Activated T-cell treated with anti-CD3 and anti-CD28 coated beads, Interleukin-2, amount 50 U/mL, for 4 hours (primary cell): ENCODE results near the gene MRPL1. TPM values are rescaled to one million over a fixed set of nuclear protein-coding genes. Genes with fewer than 3 reads are reported as not detected.
A peak's percentile ranks its signal among the peaks of the same experiment; 100 is the strongest.
"Not testable (repeated sequence)": the region's sequence is repeated elsewhere in the genome, so short reads cannot be mapped to it uniquely, and the experiment has no call there.

Source experiments
- ATAC-seq, 2 donors: fragments of 200-7000 bp; cut with Tn5 transposase; one replicate each; pipeline ENCODE4 v1.10.0; 2021
- DNase-seq: peaks from one replicate; pipeline ENCODE4 v3.0.0-alpha.2; 2020
- H3K27me3 Mint-ChIP-seq: one replicate; pipeline ENCODE4 v1.8.0; 2021; ENCODE audit warnings: low read depth, mixed read lengths
- H3K36me3 Mint-ChIP-seq: one replicate; pipeline ENCODE4 v1.8.0; 2022; ENCODE audit warnings: mixed read lengths; ENCODE audit not compliant: insufficient read depth
- H3K4me1 Mint-ChIP-seq: one replicate; pipeline ENCODE4 v1.8.0; 2021; ENCODE audit warnings: low read depth, mixed read lengths
- H3K4me3 Mint-ChIP-seq: one replicate; pipeline ENCODE4 v1.8.0; 2021; ENCODE audit warnings: mild to moderate bottlenecking, moderate library complexity, mixed read lengths
- H3K9me3 Mint-ChIP-seq: one replicate; pipeline ENCODE4 v1.8.0; 2021; ENCODE audit warnings: mixed read lengths
- total RNA-seq, 3 donors: library from RNA; stranded (reverse); gene quantifications; one replicate each; pipeline ENCODE4 v1.2.1, GENCODE V29; 2021

MRPL1 gene
- total RNA-seq, 3 donors from 2014 or later: 90.1 to 111 (median 98.0) TPM

DNA sequence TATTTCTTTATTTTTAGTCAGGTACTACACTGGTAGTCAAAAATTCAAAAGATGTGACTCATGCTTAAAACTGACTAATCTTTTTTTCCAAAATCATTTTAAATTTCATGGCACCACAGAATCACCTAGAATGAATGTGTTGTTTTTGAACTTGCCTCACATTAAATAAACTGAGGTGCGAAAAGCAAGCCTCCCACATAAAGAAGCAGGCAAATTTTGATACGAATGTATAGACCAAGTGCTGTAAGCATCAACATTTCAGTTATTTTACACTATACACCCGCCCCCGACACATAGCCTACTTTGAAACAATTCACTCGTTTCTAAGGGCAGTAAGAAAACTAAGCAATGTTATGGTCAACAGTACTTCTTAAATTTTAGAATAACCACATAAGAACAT lies 94.3 kb downstream of the MRPL1 start:
- Mint-ChIP-seq H3K36me3 (peaks cover 14% of the 10 kb centered on the region), H3K4me1 (peaks cover 5% of the 10 kb centered on the region), H3K4me3 (no peak overlapping the region), H3K9me3 (no peaks in the 10 kb centered on the region), H3K27me3 (no peaks in the 10 kb centered on the region)
- ATAC-seq (peak in 1 of 2 donors; percentile 48), DNase-seq (no peak)

DNA sequence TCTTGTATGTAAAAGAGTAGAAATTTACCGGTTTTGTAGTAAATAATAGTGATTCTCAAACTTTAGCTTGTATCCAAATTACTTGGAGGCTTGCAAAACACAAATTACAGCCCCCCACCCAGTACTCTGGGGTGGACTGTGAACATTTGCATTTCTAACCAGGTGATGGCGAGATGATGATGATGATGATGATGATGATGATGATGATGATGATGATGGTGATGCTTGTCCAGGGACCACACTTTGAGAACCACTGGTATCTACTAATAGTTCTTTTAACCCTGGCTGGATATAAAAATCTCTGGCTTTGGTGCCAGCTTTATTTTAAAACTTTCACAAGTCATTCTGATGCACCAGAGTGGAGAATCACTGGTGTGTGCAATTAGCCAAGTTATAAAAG lies 96.3 kb downstream of the MRPL1 start:
- H3K36me3 Mint-ChIP-seq: peaks cover 5% of the 10 kb centered on the region
- DNase-seq: no peak
- ATAC-seq: no peak
- no peaks in the 10 kb centered on the region for H3K27me3 Mint-ChIP-seq
- peaks cover 2% of the 10 kb centered on the region for H3K4me1 Mint-ChIP-seq
- H3K4me3 Mint-ChIP-seq: no peak overlapping the region
- H3K9me3 Mint-ChIP-seq: no peaks in the 10 kb centered on the region

DNA sequence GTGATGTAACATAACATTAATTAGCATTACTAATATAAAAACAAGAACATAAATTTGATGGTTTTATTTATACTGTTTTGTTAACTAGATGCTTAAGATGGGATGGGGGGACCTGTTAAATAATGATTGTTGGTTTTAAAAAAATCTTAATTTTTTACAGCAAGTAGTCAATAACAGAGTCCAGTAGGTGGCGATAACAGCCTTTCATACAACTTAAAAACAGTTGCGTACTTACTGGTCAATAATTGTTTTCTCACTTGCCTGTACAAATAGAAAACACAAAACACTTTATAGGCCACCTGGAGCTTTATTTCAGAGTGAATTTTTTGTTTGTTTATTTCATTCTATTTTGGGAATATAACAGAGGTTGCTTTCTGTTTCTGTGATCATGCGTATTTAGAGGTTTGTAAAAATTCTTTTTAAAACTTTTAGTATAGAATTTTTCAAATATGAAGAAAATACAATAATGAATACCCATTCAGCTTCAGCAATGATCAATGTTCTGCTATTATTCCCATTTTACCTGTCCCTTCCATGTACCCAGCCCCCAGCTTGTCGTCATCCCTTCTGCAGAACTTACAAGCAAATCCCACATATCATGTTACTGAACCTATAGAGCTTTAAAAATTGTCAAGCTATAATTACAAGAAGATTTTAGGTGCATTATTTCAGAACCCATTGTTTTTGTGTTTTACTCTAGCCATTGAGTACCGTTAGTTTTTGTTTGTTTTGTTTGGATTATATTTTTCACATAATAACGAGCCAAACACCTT lies 97.1 kb downstream of the MRPL1 start:
- ATAC-seq (no peak), DNase-seq (no peak)
- no peaks in the 10 kb centered on the region for H3K36me3 Mint-ChIP-seq
- peaks cover 2% of the 10 kb centered on the region for H3K4me1 Mint-ChIP-seq
- H3K27me3 Mint-ChIP-seq: no peaks in the 10 kb centered on the region
- H3K9me3 Mint-ChIP-seq: no peaks in the 10 kb centered on the region
- no peak overlapping the region for H3K4me3 Mint-ChIP-seq

DNA sequence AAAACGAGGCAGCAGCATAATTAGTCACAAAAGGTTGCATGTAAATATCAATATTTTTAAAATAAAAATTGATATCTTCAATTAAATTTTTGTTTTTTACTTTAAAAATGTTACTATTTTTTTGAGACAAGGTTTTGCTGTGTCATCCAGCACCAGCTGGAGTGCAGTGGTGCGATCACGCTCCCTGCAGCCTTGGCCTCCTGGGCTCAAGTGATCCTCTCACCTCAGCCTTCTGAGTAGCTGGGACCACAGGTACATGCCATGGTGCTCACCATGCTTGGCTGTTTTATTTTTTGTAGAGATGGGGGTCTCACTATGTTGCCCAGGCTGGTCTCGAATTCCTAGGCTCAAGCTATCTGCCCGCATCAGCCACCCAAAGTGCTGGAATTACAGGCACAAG lies 97.7 kb downstream of the MRPL1 start:
- Mint-ChIP-seq H3K27me3 (no peaks in the 10 kb centered on the region), H3K4me1 (peaks cover 2% of the 10 kb centered on the region), H3K36me3 (no peaks in the 10 kb centered on the region), H3K4me3 (no peak overlapping the region), H3K9me3 (no peaks in the 10 kb centered on the region)
- ATAC-seq: no peak
- DNase-seq: no peak

DNA sequence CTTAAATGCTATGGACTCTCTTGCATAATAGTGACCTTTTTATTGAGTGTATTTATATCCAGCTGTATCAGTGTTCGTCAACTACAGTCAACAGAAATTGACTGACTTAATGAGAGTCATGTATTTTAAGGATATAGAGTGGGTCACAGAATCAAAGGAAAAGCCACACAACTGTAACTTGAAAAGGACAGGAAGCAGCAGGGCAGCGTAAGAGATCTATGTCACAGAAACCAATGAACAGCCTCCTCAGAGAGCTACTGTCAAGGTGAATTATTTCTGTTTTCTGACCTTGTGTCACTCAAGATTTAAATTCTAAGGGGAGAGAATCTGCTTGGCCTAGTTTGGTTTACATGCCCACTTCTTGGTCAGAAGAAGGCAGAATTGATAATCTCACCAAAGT lies 100.4 kb downstream of the MRPL1 start:
- DNase-seq (no peak), ATAC-seq (no peak)
- Mint-ChIP-seq H3K4me3 (no peak overlapping the region), H3K27me3 (peaks cover 5% of the 10 kb centered on the region), H3K9me3 (no peaks in the 10 kb centered on the region), H3K36me3 (no peaks in the 10 kb centered on the region), H3K4me1 (no peaks in the 10 kb centered on the region)

DNA sequence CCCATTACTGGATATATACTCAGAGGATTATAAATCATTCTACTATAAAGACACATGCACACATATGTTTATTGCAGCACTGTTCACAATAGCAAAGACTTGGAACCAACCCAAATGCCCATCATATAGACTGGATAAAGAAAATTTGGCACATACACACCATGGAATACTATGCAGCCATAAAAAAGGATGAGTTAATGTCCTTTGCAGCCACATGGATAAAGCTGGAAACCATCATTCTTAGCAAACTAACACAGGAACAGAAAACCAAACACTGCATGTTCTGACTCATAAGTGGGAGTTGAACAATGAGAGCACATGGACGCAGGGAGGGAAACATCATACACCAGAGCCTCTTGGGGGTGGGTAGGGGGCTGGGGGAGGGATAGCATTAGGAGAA lies 111.0 kb downstream of the MRPL1 start:
- not testable (repeated sequence) for ATAC-seq, H3K36me3 Mint-ChIP-seq, H3K4me3 Mint-ChIP-seq, H3K9me3 Mint-ChIP-seq, DNase-seq, H3K4me1 Mint-ChIP-seq
- H3K27me3 Mint-ChIP-seq: peaks cover 17% of the 10 kb centered on the region

DNA sequence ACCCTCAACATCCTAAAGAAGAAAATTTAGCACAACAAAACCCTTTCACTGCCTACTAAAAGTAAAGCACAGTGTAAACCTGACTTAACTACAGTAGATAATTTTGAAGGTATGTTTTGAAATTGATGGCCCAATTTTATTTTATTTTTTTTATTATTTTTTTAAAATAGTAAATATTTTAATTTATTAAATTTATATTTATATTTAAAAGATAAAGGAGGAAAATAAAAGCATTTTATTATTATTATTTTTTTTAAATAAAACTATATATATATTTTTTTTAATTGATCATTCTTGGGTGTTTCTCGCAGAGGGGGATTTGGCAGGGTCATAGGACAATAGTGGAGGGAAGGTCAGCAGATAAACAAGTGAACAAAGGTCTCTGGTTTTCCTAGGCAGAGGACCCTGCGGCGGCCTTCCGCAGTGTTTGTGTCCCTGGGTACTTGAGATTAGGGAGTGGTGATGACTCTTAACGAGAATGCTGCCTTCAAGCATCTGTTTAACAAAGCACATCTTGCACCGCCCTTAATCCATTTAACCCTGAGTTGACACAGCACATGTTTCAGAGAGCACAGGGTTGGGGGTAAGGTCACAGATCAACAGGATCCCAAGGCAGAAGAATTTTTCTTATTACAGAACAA lies 120.4 kb downstream of the MRPL1 start:
- H3K9me3 Mint-ChIP-seq, H3K4me1 Mint-ChIP-seq, H3K36me3 Mint-ChIP-seq, H3K4me3 Mint-ChIP-seq, ATAC-seq, H3K27me3 Mint-ChIP-seq, DNase-seq: not testable (repeated sequence)

DNA sequence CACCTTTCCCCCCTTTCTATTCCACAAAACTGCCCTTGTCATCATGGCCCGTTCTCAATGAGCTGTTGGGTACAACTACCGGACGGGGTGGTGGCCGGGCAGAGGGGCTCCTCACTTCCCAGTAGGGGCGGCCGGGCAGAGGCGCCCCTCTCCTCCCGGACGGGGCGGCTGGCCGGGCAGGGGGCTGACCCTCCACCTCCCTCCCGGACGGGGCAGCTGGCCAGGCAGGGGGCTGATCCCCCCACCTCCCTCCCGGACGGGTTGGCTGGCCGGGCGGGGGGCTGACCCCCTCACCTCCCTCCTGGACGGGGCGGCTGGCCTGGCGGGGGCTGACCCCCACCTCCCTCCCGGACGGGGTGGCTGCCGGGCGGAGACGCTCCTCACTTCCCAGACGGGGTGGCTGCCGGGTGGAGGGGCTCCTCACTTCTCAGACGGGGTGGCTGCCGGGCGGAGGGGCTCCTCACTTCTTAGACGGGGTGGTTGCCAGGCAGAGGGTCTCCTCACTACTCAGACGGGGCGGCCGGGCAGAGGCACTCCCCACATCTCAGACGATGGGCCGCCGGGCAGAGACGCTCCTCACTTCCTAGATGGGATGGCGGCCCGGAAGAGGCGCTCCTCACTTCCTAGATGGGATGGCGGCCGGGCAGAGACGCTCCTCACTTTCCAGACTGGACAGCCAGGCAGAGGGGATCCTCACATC lies 121.1 kb downstream of the MRPL1 start:
- not testable (repeated sequence) for H3K36me3 Mint-ChIP-seq, ATAC-seq, H3K4me3 Mint-ChIP-seq, DNase-seq, H3K9me3 Mint-ChIP-seq, H3K4me1 Mint-ChIP-seq
- H3K27me3 Mint-ChIP-seq: peaks cover 13% of the 10 kb centered on the region

DNA sequence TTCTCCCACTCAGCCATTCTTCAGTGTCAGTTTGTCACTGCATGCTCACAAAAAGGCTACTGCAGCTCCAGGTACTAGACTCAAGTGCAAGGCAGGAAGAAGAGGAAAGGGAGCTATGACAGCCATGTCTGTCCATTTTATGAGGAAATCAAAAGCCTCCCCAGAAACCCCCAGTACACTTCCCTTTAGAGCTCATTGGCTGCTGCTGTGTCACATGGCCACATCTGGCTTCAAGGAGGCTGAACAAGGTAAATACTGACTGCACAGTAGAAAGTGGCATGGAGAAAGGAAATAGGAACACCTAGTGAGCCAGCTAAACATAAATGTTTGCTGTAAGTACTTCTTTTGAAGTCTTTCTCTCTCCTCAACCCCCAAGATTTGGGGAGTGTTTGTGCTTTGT lies 127.3 kb downstream of the MRPL1 start:
- DNase-seq (no peak), ATAC-seq (no peak)
- Mint-ChIP-seq H3K4me3 (no peak overlapping the region), H3K4me1 (no peaks in the 10 kb centered on the region), H3K9me3 (peaks cover 3% of the 10 kb centered on the region), H3K27me3 (peaks cover 13% of the 10 kb centered on the region), H3K36me3 (no peaks in the 10 kb centered on the region)

DNA sequence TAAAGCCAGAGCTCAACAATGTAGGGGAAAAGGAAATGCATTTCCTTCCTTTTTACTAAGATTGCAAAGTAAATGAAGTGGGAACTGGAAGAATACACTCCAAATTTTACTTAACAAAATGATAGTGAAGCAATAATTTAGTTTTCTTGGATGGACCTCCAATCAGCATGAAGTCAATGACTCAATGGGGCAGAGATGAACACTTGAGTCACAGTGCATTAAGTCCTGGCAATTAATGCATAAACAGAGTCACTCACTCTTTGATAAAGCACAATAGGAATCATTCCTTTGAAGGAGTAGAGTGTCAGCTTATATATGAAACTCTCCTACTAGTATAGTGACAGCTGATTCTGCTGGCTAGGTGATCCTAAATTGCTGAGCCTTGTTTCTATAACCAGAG lies 127.8 kb downstream of the MRPL1 start:
- no peaks in the 10 kb centered on the region for H3K36me3 Mint-ChIP-seq
- DNase-seq (no peak), ATAC-seq (no peak)
- H3K4me1 Mint-ChIP-seq: no peaks in the 10 kb centered on the region
- peaks cover 10% of the 10 kb centered on the region for H3K27me3 Mint-ChIP-seq
- H3K9me3 Mint-ChIP-seq: no peaks in the 10 kb centered on the region
- no peak overlapping the region for H3K4me3 Mint-ChIP-seq

DNA sequence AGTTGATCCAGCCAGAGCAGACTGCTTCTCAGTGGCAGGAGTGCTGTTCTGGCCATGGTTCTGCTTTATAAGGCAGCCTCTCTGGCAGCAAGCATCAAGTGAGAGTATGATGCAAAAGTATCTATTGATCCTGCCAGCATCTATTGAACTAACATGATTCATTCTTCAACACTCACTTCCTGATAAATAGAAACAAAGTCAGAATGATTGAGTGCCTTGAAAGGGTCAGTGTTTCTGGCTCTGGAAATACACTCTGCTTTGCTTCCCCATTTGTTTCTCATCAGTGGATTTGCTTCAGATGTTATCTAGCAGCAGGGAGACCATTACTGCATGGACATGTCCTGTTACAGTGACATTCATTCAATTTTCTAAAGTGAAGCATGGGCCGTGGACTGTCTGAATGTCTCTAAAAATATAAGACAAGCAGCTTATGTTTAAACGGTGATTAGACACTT lies 128.3 kb downstream of the MRPL1 start:
- no peak for ATAC-seq

DNA sequence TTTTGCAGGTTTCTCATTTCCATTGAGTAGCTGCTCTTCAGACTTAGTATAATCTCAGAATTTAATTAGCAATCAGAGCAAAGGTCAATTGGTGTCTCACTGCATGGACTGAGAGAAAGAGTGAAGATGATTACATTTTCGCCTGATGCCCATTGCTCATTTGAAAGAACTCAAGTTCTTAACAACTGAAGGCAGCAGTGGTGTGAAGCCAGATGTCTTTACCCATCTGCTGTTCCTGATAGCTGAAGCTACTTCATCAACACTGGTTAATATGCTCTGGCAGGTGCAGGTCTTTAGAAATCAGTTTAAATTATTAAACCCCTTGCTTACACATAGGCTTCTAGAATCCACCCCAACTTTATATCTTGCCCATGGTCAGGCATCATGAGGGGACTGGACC lies 130.0 kb downstream of the MRPL1 start:
- no peaks in the 10 kb centered on the region for H3K9me3 Mint-ChIP-seq

More for the DNA sequence above, 128.3 kb downstream of the MRPL1 start:
- Mint-ChIP-seq H3K4me3 (no peak overlapping the region), H3K27me3 (peaks cover 10% of the 10 kb centered on the region), H3K4me1 (no peaks in the 10 kb centered on the region), H3K9me3 (no peaks in the 10 kb centered on the region), H3K36me3 (no peaks in the 10 kb centered on the region)
- no peak for DNase-seq

DNA sequence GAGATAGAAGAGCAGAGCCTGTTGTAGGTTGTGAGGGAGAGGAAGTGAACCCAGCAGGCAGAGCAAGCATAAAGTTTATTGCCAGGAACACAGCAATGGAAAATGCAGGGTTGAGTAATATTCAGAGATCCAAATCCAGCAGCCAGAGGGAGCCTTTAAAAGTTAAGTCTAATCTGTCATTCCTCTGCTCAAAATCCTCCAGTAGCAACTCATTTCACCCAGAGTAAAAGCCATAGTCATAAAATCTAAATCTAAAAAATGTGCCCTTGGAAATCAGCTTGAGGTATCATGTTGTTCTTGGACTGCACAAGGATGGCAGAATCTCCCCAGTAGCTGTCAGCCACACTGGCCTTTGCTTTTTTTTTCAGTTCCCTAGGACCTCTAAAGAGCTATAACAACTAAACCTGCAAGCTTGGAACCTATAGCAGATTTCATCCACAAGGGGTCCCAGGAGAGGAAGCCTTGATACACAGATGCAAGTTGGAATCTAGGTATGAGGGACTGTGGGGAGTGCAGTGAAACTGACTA lies 131.6 kb downstream of the MRPL1 start:
- no peaks in the 10 kb centered on the region for H3K4me1 Mint-ChIP-seq
- no peak overlapping the region for H3K4me3 Mint-ChIP-seq
- DNase-seq (no peak), ATAC-seq (no peak)
- no peaks in the 10 kb centered on the region for H3K9me3 Mint-ChIP-seq
- peaks cover 2% of the 10 kb centered on the region for H3K27me3 Mint-ChIP-seq
- H3K36me3 Mint-ChIP-seq: no peaks in the 10 kb centered on the region

More for the DNA sequence above, 130.0 kb downstream of the MRPL1 start:
- Mint-ChIP-seq H3K36me3 (no peaks in the 10 kb centered on the region), H3K4me1 (no peaks in the 10 kb centered on the region), H3K27me3 (peaks cover 10% of the 10 kb centered on the region), H3K4me3 (no peak overlapping the region)
- no peak for ATAC-seq
- DNase-seq: no peak

DNA sequence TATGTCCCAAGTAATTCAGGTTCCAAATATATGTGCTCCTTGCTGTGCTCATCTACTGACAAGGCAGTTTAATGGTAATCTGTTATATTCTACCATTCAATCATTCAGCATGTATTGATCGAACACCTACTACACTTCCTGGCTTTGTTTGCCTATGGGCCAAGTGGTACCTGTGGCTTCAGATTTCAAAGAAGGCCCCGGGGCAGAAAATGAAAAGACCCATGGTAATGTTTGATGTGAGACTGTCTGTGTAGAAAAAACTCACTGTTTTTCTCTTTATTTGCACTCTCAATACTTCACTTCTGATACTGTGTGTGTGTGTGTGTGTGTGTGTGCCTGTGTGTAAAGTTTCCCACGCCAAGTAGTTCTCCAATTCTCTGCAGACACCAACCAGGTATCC lies 133.4 kb downstream of the MRPL1 start:
- Mint-ChIP-seq H3K4me1 (no peaks in the 10 kb centered on the region), H3K27me3 (peaks cover 2% of the 10 kb centered on the region), H3K36me3 (no peaks in the 10 kb centered on the region), H3K4me3 (no peak overlapping the region), H3K9me3 (no peaks in the 10 kb centered on the region)
- DNase-seq (no peak), ATAC-seq (no peak)
